Central memory CD4-positive, alpha-beta T cell (primary cell): ENCODE data around the gene CBFA2T3.

Experiments used
- DNase-seq: peaks from one replicate; pipeline ENCODE4 v3.0.0; 2022

Gene CBFA2T3

GRCh38 chr16:88853325-88853941 lies 123.6 kb downstream of the CBFA2T3 start:
- DNase-seq, result no peak

GRCh38 chr16:88851616-88852015 lies 125.4 kb downstream of the CBFA2T3 start:
- DNase-seq, result no peak

- no peak for DNase-seq
Measured at GRCh38 chr16:88850531-88851199, 126.3 kb downstream of the CBFA2T3 start.

GRCh38 chr16:88848557-88848956 lies 128.4 kb downstream of the CBFA2T3 start:
- DNase-seq, result no peak

GRCh38 chr16:88847654-88848053 lies 129.4 kb downstream of the CBFA2T3 start:
- no peak for DNase-seq

- no peak for DNase-seq
Measured at GRCh38 chr16:88846088-88846487, 130.9 kb downstream of the CBFA2T3 start.

GRCh38 chr16:88844419-88845036 lies 132.5 kb downstream of the CBFA2T3 start:
- no peak for DNase-seq

- DNase-seq, result no peak
Measured at GRCh38 chr16:88843256-88843655, 133.8 kb downstream of the CBFA2T3 start.

GRCh38 chr16:88842806-88843205 lies 134.2 kb downstream of the CBFA2T3 start:
- no peak for DNase-seq

- no peak for DNase-seq
Measured at GRCh38 chr16:88842308-88842756, 134.7 kb downstream of the CBFA2T3 start.

GRCh38 chr16:88841521-88842307 lies 135.3 kb downstream of the CBFA2T3 start:
- no peak for DNase-seq

- DNase-seq, result no peak
Measured at GRCh38 chr16:88840600-88841215, 136.3 kb downstream of the CBFA2T3 start.

GRCh38 chr16:88839745-88840599 lies 137.0 kb downstream of the CBFA2T3 start:
- no peak for DNase-seq

- no peak for DNase-seq
Measured at GRCh38 chr16:88839026-88839529, 137.9 kb downstream of the CBFA2T3 start.

- no peak for DNase-seq
Measured at GRCh38 chr16:88838566-88838965, 138.4 kb downstream of the CBFA2T3 start.

- no peak for DNase-seq
Measured at GRCh38 chr16:88837806-88838205, 139.2 kb downstream of the CBFA2T3 start.

- DNase-seq, result no peak
Measured at GRCh38 chr16:88836791-88837190, 140.2 kb downstream of the CBFA2T3 start.

- no peak for DNase-seq
Measured at GRCh38 chr16:88835818-88836217, 141.2 kb downstream of the CBFA2T3 start.

GRCh38 chr16:88835383-88835782 lies 141.6 kb downstream of the CBFA2T3 start:
- DNase-seq, result no peak

GRCh38 chr16:88834670-88835069 lies 142.3 kb downstream of the CBFA2T3 start:
- DNase-seq, result no peak

- no peak for DNase-seq
Measured at GRCh38 chr16:88833086-88833485, 143.9 kb downstream of the CBFA2T3 start.

- DNase-seq, result no peak
Measured at GRCh38 chr16:88831838-88832237, 145.2 kb downstream of the CBFA2T3 start.
